NCI-H2196 treated with DMSO at 0.1 percent for 48 hours (cell line): Measurements from ENCODE around the gene CLSTN2.
"Not testable (repeated sequence)": the region's sequence is repeated elsewhere in the genome, so short reads cannot be mapped to it uniquely, and the experiment has no call there.

Experiments used
- DNase-seq: peaks from one replicate; lab custom pipeline; 2025; ENCODE audit not compliant: unreplicated experiment; lab: John Stamatoyannopoulos, UW

CLSTN2 gene

DNA sequence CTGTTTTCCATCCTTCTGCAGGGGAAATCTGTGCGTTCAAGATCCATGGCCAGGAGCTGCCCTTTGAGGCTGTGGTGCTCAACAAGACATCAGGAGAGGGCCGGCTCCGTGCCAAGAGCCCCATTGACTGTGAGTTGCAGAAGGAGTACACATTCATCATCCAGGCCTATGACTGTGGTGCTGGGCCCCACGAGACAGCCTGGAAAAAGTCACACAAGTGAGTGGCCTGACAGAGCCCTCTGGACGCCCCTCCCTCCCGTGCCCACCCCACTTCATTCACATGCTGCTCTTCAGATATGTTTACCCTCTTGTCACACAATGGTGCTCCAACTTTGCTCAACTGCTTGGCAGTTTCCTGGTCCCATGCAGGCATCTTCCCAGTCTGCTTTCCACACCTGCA, 468.6 kb downstream of the CLSTN2 start:
- no peak for DNase-seq

DNA sequence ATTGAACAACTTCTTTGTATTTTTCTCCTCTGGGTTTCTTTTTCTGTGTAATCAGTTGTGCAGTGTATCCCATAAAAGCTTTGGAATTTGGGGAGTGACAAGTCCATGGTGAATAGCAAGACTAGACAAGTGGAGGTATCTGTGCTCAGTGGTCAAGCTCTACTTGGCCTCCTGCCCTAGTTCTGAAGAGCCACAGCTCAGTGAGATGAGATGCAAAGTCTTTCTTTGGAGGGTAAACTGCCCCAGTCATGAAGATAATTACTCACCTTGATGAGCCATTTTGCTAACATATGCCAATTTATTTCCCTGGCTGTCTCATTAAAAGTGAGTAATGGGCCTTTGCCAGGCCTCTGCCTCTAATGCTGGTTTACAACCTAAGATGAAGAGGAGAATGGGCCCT, 471.7 kb downstream of the CLSTN2 start:
- no peak for DNase-seq

DNA sequence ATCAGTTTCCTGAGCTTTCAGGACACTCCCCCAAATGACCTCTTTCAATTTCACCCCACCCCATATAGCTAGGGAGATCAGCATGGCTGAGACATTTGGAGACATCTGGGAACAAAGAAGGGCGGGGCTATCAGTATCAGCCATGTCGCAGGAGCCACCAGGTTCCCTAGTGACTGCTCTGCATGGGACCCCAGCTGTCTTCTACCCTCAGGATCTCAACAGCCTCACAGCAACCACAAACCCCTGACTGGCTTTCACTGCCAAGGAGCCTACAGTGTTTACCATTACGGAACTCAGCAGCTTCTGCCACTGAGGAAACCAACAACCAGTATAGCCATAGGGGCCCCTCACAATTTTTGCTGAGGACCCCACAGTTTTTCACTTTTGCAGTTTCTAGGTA, 473.3 kb downstream of the CLSTN2 start:
- DNase-seq: no peak

DNA sequence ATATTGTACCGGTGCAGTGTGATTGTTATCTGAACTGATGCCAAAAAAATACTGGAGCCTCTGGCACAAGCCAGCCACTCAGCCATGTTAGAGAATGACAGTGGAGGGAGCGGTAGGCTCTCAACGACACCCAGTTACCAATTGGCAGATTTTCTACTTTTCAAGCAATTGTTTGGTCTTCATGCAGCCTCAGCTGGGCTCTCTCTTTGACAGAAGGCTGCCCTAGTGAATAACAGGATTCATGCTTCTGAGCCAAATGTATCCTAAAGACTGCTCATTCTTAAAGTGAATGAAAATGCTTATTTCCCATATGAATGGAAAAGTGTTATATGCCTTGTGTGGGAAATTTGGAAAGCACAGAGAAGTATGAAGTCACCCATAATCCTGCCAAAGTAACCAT, 481.7 kb downstream of the CLSTN2 start:
- DNase-seq: no peak

DNA sequence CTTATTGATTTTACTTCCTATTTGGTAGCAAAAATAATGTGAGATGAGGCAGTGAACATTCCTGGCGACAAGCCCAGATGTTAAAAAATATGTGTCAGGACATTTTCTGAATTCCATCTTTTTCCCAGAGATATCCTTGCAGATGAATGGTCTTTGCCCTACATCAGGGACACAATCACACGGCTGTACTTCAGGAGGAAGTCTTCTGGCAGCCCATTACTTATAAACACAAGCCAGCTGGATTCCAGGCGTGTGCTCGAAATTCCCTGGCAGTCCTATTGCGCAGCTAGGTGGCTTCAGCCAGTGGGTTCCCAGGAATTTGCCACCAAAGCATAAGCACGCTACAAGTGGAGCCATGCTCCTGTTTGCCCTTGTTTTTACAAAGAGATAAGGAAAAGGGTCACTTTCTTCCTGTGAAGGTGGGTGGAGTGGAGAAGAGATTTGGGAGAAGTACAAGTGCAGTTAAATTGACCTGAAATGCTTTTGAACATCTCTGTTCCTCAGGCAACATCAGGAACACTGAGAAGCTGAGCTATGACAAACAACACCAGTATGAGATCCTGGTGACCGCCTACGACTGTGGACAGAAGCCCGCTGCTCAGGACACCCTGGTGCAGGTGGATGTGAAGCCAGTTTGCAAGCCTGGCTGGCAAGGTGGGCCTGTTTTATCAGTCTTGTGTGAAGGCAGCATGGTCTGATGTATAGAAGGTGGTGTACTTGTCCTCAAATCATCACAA, 485.8 kb downstream of the CLSTN2 start:
- DNase-seq: no peak

DNA sequence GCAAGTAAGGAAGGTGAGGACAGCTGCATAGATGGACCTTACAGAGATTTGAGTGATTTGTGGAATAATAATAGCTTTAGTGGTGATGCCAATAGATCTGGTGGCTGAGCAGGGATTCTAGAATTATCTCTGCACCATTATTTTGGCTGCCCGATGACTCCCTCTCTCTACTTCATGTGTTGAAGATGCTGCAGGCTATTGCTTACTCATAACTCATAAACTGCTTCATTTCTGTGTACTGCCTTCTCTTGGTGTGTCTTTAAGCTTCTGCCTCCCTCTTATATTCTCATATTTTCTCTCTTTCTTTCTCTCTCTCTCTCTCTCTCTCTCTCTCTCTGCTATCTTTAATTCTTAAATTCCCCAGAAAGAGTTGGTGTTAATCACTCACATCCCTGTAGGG, 486.9 kb downstream of the CLSTN2 start:
- no peak for DNase-seq

DNA sequence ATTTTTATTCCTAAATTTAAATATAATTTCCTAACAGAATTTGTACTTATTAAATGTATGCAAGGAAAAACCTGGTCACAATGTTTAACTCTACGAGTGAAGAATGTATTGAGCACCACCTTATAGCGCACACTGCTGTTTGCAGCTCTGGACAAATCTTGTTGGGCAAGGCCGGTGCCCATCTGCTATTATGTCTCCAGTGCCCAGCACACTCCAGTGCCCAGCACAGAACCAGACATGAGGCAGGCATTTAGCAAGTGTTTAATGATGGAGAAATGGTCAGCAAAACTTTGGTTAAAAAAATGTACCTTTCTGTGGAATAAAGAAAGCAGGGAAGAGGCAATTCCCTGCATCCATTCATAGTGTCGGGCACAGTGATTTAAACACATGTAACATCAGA, 488.2 kb downstream of the CLSTN2 start:
- DNase-seq: no peak

DNA sequence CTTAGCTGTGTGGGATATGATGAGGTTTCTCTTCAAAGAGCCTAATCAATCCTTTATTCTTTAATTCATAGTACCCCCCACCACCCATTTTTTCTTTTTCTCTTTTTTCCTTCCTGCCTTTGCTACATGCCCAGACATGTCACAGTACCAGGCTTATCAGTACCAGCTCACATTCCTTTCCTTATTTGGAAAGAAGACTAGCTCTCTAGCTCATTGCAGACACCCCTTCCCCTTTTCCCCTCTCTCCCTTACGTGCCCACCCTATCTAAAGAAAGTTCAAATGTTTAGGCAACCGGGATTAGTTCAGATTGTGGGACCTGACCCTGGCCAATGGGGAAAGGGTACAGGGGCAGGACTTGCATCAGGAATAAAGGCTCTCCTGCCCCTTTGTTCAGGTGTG, 488.6 kb downstream of the CLSTN2 start:
- not testable (repeated sequence) for DNase-seq

DNA sequence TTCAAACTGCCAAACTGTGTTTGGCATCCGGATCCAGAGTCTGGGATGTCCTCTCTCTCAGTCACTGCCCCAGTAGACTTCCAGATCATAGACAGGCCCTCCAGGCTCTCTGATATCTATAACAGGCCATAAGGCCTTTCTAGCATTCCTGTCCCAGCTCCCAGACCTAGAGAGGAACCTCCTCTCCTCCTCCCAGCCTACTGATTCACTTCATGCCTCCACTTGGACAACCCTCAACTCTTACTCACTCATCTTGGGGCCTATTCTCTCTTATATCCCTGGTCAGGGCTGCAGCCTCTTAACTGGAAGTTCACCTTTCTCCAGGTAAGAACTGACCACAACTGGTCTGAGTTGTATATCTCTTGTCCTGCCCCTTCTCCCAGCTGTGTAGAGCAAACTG, 489.2 kb downstream of the CLSTN2 start:
- no peak for DNase-seq

DNA sequence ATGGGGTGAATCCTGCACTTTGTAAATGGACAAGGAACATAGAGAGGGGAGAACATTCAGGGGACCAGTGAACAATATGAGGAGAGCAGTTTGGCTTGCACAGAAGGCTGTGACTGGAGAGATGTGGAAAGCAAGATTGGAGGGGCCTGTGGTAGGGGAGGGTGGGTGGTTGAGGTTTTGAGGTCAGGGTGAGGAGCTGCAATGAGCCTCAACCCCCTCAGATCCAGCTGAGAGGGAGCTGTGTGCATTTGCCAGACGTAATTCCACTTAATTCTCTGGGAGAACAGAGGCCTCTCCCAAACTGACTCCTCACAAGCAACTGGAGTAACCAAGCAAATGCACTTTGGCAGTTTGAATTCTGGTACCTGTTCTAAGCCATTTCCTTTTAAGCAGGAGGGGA, 489.7 kb downstream of the CLSTN2 start:
- no peak for DNase-seq

DNA sequence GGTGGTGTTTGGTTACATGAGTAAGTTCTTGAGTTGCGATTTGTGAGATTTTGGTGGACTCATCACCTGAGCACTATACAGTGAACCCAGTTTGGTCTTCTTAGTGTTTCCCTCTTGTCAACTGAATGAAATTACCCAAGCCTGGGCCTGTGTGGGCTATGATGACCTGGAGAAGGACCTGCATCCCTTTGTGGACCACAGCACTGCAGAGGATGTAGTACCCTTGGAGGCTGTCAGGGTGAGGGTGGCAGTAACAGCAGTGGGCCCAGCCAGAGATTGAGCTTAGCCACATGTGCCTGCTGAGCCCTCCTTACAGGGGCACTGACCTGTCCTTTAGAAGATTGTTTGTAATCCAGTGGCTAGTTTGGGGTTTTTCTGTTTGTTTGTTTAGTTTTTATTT, 492.8 kb downstream of the CLSTN2 start:
- DNase-seq: no peak

DNA sequence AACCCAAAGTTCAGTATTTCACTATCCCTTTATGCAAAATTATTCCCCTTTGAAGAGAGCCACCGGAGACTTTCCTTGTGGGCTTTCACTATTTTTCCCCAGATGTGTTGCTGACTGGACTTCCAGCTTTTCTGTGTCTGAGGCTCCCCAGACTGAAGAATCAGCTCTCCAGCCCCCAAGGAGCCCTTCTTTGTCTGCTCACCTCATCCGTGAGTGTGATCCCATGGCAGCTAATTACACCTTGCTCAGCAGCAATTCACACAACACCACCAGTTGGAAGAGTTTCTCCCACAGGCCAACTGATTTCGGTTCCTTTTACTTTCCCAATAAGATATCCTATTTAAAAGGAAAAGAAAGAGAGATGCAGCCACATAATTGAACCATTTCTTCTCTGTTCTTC, 493.4 kb downstream of the CLSTN2 start:
- DNase-seq: no peak

DNA sequence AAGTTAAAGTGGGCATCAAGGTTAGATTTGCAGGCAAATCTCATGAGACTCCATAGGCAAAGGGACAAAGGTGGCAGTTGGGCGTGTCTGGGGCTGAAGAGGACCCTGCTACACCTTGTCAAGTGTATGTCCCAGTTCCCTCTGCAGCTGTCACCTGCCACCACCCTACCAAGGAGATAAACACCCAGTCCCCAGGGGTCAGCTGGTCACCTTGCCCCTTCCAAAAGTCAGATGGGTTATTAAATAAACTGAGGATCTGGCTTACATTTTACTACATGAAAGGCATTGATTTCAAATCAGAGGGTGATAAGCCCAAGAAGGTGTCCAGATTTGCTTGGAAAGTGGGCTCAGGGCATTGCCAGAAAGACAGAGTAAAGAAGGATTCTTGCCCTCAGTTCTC, 494.8 kb downstream of the CLSTN2 start:
- DNase-seq: no peak

DNA sequence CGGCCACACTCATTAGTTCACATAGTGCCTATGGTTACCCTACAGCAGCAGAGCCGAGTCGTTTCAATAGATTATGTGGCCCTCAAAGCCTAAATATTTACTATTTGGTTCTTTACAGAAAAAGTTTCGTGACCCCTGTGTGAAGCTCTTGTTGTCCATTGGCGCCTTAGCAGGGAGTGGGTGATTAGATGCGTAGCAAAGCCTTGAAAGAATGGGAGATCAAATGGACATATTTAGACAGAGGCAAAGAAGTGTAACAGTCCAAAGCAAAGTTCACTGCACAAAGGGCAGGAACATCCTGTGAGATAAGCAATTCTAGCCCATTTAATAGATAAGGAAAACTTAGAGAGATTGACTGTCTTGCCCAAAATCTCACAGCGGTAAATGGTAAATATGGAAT, 495.5 kb downstream of the CLSTN2 start:
- no peak for DNase-seq

DNA sequence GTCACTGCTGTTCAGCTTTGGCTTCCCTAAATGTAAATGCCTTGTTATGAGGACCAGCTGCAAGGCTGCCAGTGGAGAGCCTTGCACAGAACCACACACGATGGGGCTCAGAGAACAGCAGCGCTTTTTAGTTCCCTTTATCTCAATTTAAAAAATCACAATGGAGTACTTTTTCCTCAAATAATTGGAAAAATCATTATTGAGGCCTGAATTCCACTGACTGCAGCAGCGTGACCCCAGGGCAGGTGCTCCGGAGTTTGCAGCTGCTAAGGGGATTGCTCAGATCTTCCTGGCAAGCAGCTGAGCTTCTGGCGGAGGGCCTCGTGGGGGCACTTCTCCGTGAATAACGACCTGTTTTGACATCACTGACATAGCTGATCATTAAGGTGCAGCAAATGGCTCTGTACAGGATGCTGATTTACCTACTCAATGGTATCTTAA, 497.3 kb downstream of the CLSTN2 start:
- no peak for DNase-seq

DNA sequence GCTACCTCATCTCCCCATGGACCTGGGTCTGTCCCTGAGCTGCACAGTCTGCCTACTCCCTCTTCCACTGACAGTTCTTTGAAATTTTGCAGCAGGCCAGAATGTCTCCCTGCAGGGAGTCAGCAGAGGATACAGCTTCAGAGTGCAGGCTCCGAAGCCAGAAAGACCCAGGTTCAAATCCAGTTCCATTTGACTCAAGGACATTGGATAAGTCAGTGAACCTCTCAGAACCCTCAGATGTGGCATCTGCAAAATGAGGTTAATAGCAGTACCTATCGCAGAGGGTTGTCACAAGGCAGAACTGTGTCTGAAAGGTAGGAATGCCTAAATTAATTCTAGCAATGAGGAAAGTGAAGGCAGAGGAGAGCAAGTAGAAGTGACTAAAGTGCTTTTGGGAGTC, 498.4 kb downstream of the CLSTN2 start:
- no peak for DNase-seq

DNA sequence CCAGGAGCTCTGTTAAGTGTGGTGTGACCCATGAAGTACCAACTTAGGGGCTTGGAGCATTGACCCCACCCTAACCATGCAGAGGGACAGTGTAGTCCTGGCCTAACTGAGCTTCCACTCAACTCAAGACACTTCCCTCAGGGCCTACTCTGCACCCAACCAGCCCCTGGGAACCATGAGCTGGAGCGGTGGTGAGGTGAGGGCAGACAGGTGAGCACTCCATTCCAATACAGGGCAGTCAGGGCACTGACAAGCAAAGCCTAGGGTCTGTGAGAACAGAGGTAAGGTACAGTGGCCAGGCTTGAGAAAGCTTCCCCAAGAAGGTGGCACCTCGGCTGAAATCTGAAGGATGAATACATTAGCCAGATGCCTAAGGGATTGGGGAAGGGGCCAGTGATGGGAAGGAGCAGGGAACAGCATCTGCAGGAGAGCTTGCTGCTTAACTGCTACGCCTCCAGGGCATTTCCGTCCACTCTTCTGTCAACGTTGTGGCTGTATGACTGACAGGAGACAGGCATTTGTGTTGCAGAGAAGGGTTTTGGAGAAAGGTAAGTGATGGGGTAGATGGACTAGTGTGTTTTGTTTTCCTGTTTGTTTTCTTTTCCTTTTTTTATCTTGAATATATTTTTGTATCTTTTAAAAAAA, 499.4 kb downstream of the CLSTN2 start:
- DNase-seq: no peak

DNA sequence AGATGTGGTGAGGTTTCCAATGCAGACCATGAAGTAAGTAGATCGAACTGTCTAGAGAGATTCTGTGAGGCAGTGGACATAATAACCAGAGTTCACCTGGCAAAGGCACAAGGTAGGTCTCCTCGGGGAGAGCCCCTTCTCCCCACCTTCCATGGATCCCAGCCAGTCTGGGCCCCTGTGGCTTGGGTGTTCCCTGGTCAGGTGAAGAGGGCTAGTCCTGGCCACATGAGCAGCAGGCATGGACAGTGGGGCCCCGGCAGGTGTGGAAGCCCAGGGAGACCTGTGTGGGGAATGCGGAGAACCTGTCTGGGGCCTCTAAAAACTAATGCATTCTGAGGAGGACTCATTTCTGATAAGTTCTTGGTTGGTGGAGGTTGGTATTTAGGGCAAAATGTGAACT, 501.4 kb downstream of the CLSTN2 start:
- no peak for DNase-seq

DNA sequence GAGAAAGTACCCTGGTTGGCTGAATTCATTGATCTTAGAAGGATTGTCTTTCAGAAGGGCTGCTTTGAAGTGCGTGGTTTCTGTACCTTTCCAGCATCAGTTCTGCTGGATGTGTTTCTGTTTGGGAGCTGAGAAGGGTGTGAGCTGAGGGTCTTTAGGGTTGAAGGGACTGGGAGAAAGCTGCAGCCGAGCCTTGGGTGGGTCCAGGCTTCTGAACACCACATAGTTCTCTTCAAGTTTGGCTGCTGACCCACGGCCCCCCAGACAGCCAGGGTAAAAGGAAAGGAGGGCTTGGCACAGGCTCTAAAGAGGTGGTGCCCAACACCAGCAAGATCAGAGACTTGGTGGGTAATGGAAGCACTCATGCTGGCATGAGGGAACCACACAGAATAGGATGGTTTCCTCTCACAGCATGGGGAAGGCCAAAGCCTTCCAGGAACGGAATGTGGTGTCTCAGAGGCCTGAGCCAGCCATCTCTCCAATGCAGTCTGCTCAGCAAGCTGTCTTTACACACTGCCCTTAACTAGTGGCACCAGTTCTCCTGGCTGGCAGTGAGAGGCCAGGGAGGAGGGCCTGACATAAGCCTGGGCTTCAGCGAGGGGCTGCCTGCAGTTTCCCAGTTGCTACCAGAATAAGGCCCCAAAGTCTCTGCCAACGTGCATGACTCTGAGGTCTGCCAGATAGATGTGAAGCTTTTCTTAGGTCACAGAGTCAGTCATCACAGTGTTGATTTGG, 503.9 kb downstream of the CLSTN2 start:
- DNase-seq: no peak

DNA sequence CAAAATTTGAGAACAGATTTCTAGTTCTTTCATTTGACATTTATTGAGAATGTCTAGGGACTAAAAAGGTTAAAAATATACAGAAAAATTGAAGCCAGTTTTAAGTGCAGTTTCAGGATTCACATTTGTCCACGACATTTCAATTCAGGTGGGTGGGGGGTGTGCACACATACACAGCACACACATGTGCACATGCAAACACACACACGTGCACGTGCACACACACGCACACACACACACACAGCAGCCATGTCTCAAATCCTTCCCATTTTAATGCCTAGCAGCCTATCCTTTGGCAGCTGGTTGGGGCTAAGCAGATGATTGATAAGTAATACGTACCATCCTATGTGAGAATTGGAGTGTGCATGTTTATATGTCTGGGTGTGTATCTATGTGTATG, 504.5 kb downstream of the CLSTN2 start:
- DNase-seq: no peak

DNA sequence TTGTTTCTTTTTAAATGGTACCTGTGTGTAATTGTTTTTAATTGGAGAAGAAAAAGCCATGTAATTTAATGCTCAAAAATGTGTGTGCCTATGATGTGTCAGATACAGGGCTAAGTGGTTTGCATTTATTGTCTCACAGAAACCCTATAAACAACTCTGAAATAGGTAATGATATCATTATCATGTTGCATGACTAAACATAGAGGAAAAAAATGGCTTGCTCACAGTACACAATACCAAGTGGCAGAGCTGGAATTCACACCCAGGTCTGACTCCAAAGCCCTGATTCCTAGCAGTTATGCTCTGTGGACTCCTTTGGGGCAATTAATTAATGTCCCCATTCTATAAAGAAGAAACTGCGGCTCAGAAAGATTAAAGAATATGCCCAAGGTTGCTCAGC, 505.5 kb downstream of the CLSTN2 start:
- DNase-seq: no peak

DNA sequence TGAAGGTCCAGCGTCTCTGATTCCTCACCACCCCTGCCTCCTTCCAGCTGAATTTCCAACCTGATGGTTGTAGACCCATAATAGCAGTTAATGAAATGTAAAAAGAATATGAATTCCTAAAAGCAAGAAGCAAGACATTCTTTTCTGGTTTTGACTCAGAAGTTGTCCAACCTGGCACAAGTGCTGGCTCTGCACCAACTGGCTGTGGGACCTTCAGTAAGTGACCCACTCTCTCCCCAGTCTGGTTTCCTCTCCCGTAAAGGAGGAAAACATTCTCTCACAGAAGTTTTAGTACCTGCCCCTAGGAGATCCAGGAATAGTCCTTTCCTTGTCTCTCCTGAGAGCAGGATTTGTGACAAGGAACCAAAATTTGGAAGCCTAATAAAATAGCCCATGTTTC, 506.0 kb downstream of the CLSTN2 start:
- DNase-seq: no peak
